C4-2B (cell line): Measurements from ENCODE around the gene NCK2.

Experiments
- ZFX ChIP-seq: fragments of 450-650 bp; IDR thresholded peaks from 2 replicates; pipeline ENCODE4 v1.6.1; 2017
- TF ChIP-seq, protein P1 (sequence below): fragments of 450-650 bp; conservative IDR thresholded peaks from 2 replicates; pipeline ENCODE4 v1.5.1; 2017; ENCODE audit warnings: mild to moderate bottlenecking

DNA sequence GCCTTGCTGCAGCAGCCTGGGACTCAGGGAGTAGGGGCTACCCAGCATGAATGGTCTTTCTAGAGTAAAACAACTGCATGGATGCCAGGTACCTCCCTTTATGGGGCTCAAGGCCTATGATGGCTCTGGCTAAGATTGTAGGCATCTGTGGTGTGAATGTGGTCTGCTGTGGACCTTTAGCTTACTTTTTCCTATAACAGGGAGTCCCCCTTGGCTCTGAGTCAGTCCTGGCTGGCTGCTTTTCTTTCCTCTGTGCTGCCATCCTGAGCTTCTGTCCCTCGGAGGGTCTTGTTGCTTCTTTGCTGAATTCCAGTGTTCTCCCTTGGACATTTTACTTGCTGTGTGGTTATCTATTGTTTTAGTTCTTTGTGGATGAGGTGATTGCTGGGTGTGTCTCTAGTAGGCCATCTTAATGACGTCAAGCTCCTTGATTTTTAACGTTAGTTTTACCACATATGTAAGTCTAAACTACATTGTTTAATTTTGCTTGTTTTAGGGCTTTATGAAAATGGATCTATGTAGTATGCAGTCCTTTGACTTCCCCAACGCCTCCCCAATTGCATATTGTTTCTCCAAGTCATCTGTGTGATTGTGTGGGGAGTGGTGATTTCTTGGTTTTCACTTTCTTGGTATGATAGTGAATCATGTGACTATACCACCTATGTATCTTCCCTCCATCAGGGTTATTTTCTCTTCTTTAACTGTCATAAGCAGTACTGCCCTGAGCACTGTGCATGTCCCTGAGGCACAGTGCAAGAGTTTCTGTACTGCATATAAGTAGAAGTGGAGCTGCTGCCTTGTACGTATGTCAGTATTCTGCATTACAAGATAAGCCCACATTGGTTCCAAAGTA, 92.4 kb downstream of the NCK2 start:
- TF ChIP-seq, protein P1, sequence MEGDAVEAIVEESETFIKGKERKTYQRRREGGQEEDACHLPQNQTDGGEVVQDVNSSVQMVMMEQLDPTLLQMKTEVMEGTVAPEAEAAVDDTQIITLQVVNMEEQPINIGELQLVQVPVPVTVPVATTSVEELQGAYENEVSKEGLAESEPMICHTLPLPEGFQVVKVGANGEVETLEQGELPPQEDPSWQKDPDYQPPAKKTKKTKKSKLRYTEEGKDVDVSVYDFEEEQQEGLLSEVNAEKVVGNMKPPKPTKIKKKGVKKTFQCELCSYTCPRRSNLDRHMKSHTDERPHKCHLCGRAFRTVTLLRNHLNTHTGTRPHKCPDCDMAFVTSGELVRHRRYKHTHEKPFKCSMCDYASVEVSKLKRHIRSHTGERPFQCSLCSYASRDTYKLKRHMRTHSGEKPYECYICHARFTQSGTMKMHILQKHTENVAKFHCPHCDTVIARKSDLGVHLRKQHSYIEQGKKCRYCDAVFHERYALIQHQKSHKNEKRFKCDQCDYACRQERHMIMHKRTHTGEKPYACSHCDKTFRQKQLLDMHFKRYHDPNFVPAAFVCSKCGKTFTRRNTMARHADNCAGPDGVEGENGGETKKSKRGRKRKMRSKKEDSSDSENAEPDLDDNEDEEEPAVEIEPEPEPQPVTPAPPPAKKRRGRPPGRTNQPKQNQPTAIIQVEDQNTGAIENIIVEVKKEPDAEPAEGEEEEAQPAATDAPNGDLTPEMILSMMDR: no peak
- TF ChIP-seq ZFX: no peak
